HFFc6 (cell line): ENCODE results near the gene JUP. TPM values are rescaled to one million over a fixed set of nuclear protein-coding genes. Genes with fewer than 3 reads are reported as not detected.
A peak's percentile ranks its signal among the peaks of the same experiment; 100 is the strongest.

Source experiments
- DNase-seq: peaks from one replicate; pipeline ENCODE4 v3.0.0-alpha.2; 2018
- H3K27ac Mint-ChIP-seq: 2 replicates; pipeline ENCODE4 v1.8.0; 2020; ENCODE audit warnings: mild to moderate bottlenecking, mixed read lengths
- H3K27me3 Mint-ChIP-seq: 2 replicates; pipeline ENCODE4 v1.8.0; 2021; ENCODE audit warnings: mild to moderate bottlenecking, moderate library complexity, mixed read lengths; ENCODE audit not compliant: insufficient read depth
- H3K36me3 Mint-ChIP-seq: 2 replicates; pipeline ENCODE4 v1.8.0; 2021; ENCODE audit warnings: low read depth, mixed read lengths
- H3K4me1 Mint-ChIP-seq: 2 replicates; pipeline ENCODE4 v1.8.0; 2020; ENCODE audit warnings: low read depth, mixed read lengths
- H3K4me3 Mint-ChIP-seq: 2 replicates; pipeline ENCODE4 v1.8.0; 2020; ENCODE audit warnings: mild to moderate bottlenecking, moderate library complexity, mixed read lengths
- H3K9me3 Mint-ChIP-seq: 2 replicates; pipeline ENCODE4 v1.8.0; 2020; ENCODE audit warnings: mild to moderate bottlenecking, mixed read lengths
- CTCF ChIP-seq: fragments of 200-600 bp; sonication (generic); IDR thresholded peaks from 2 replicates; pipeline ENCODE4 v1.5.0; 2021; ENCODE audit warnings: antibody characterized with exemption, mild to moderate bottlenecking
- total RNA-seq, 6 experiments: library from RNA; stranded (reverse); fragmentation: NEBNext Ultra II Directional; extraction: Animal tissue kit (Norgen Biotek cat#: 25700); gene quantifications; 2 replicates in 1 of 6; 3 replicates in 5 of 6; pipeline ENCODE4 v1.2.3, GENCODE V29; 2021

Gene JUP
- total RNA-seq, 6 experiments from 2014 or later, result 1.5 to 9.1 (median 1.9) TPM

- Mint-ChIP-seq H3K4me1 (peaks cover 15% of the 10 kb centered on the region), H3K4me3 (no peak overlapping the region), H3K9me3 (no peaks in the 10 kb centered on the region), H3K27me3 (no peaks in the 10 kb centered on the region), H3K27ac (no peak overlapping the region), H3K36me3 (peaks cover 10% of the 10 kb centered on the region)
- DNase-seq, result no peak
- TF ChIP-seq CTCF, result no peak
Measured at GRCh38 chr17:41803049-41804020, 16.8 kb upstream of the JUP start.

- H3K36me3 Mint-ChIP-seq, result peaks cover 10% of the 10 kb centered on the region
- DNase-seq, result peak; percentile 61
- H3K4me1 Mint-ChIP-seq, result peaks cover 15% of the 10 kb centered on the region
- peaks cover 5% of the 10 kb centered on the region; the same call in 1 of the 2 replicates for H3K27me3 Mint-ChIP-seq
- no peaks in the 10 kb centered on the region for H3K9me3 Mint-ChIP-seq
- TF ChIP-seq CTCF, result peak; percentile 99
- peak overlapping the region; percentile 23; the same call in 1 of the 2 replicates for H3K27ac Mint-ChIP-seq
- H3K4me3 Mint-ChIP-seq, result peak overlapping the region; percentile 59
Measured at GRCh38 chr17:41801374-41802271, 15.1 kb upstream of the JUP start.

- Mint-ChIP-seq H3K9me3 (no peaks in the 10 kb centered on the region), H3K4me3 (peak overlapping the region; percentile 59), H3K36me3 (peaks cover 4% of the 10 kb centered on the region), H3K4me1 (peaks cover 15% of the 10 kb centered on the region), H3K27ac (peak overlapping the region; percentile 11; the same call in 1 of the 2 replicates), H3K27me3 (peaks cover 5% of the 10 kb centered on the region; the same call in 1 of the 2 replicates)
- peak; percentile 43 for DNase-seq
- TF ChIP-seq CTCF, result no peak
Measured at GRCh38 chr17:41800601-41801373, 14.3 kb upstream of the JUP start.

- Mint-ChIP-seq H3K27me3 (peaks cover 7% of the 10 kb centered on the region; the same call in 1 of the 2 replicates), H3K36me3 (no peaks in the 10 kb centered on the region), H3K27ac (no peak overlapping the region), H3K4me1 (peaks cover 15% of the 10 kb centered on the region), H3K4me3 (no peak overlapping the region), H3K9me3 (no peaks in the 10 kb centered on the region)
- TF ChIP-seq CTCF, result no peak
- DNase-seq, result no peak
Measured at GRCh38 chr17:41799366-41799765, 12.9 kb upstream of the JUP start.

GRCh38 chr17:41797377-41797776 is 10.9 kb upstream of the JUP start:
- H3K27me3 Mint-ChIP-seq, result peaks cover 7% of the 10 kb centered on the region; the same call in 1 of the 2 replicates
- H3K36me3 Mint-ChIP-seq, result no peaks in the 10 kb centered on the region
- H3K27ac Mint-ChIP-seq, result no peak overlapping the region
- peaks cover 28% of the 10 kb centered on the region for H3K4me1 Mint-ChIP-seq
- DNase-seq, result no peak
- H3K4me3 Mint-ChIP-seq, result no peak overlapping the region
- H3K9me3 Mint-ChIP-seq, result no peaks in the 10 kb centered on the region
- no peak for TF ChIP-seq CTCF
